Epithelial cell of esophagus (primary cell): Measurements from ENCODE around the gene PTPRN2.

ENCODE experiments used
- DNase-seq: peaks from one replicate; pipeline ENCODE4 v3.0.0; 2010; ENCODE audit warnings: low read depth
- H3K4me3 ChIP-seq: 2 replicates; pipeline ENCODE4 v1.5.1; 2011; ENCODE audit warnings: mild to moderate bottlenecking, low read length, control low read depth
- TF ChIP-seq, protein P1 (sequence below): IDR thresholded peaks from 2 replicates; pipeline ENCODE4 v1.5.1; 2011; ENCODE audit warnings: low read depth, mild to moderate bottlenecking, low read length, control low read depth, inconsistent platforms; ENCODE audit not compliant: insufficient read depth; ENCODE audit errors: missing control alignments

The PTPRN2 gene

DNA sequence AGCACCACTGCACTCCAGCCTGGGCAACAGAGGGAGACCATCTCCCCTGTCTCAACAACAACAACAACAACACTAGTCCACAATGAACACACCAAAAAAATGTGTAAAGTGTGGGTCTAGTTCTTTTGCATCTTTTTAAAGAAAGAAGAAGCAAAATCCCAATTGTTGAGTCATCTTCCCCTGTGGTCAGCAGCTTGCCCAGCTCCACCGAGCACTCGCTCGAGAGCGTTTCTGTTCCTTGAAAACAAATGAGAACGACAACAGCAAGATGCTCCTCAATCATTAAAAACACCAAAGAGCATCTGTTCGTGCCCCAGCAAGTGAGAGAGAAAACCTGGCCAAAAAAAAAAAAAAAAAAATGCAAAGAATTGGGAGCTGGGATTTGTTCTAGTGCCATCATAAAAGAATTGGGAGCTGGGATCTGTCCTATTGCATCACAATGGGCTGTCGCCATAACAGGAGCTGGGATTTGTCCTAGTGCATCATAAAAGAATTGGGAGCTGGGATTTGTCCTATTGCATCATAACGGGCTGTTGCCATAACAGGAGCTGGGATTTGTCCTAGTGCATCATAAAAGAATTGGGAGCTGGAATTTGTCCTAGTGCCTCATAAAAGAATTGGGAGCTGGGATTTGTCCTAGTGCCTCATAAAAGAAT, 118.1 kb downstream of the PTPRN2 start:
- DNase-seq = no peak
- no peak overlapping the region for H3K4me3 ChIP-seq
- TF ChIP-seq, protein P1, sequence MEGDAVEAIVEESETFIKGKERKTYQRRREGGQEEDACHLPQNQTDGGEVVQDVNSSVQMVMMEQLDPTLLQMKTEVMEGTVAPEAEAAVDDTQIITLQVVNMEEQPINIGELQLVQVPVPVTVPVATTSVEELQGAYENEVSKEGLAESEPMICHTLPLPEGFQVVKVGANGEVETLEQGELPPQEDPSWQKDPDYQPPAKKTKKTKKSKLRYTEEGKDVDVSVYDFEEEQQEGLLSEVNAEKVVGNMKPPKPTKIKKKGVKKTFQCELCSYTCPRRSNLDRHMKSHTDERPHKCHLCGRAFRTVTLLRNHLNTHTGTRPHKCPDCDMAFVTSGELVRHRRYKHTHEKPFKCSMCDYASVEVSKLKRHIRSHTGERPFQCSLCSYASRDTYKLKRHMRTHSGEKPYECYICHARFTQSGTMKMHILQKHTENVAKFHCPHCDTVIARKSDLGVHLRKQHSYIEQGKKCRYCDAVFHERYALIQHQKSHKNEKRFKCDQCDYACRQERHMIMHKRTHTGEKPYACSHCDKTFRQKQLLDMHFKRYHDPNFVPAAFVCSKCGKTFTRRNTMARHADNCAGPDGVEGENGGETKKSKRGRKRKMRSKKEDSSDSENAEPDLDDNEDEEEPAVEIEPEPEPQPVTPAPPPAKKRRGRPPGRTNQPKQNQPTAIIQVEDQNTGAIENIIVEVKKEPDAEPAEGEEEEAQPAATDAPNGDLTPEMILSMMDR = no peak

DNA sequence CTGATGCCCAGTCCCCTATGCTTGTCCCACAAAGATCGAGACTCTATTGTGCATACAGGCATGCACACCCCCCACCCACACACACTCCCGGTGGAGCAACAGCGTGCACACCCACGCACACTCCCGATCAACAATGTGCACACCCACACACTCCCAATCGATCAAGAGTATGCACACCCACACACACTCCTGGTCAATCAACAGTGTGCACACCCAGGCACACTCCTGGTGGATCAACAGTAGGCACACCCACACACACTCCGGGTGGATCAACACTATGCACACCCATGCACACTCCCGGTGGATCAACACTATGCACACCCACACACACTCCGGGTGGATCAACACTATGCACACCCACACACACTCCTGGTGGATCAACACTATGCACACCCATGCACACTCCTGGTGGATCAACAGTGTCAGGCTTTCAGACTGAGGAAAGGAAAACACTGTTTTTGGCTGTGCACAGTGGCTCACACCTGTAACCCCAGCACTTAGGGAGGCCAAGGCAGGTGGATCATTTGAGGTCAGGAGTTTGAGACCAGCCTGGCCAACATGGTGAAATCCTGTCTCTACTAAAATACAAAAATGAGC, 118.8 kb downstream of the PTPRN2 start:
- TF ChIP-seq, protein P1 = no peak
- no peak for DNase-seq
- H3K4me3 ChIP-seq = no peak overlapping the region

DNA sequence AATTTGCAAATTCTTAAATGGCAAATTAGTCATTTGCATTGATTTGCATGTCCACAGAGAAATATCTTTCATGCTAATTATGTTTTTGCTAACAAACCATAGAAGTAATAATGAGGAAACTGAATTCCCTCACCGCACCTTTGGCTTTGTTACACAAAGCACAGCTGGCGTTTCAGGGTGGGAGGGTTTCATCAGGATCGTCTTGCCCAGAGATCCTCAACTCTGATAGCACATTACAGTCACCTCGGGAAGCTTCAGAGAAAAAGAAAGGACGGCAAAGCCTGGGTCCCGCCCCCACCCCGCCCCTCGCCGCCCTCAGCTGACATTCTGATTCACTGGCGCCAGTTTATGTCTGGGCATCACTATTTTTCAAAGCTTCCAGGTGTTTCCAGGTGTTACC, 119.4 kb downstream of the PTPRN2 start:
- no peak for DNase-seq

DNA sequence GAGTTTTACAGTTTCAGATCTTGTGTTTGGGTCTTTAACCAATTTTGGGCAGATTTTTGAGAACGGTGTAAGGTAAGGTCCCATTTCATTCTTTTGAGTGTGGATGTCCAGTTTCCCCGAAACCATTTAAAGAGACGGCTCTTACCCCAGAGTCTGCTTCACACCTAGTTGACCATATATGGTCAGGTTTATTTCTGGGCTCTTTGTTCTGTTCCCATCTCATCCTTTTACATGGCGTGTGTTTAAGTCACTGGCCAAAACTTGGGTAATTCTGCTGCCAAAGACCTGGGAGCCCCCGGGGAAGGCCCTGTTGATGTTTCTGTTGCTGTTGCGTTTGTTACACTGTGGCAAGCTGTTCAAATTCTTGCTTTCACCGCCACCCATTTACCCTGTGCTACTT, 120.1 kb downstream of the PTPRN2 start:
- TF ChIP-seq, protein P1 = no peak

More for the DNA sequence above, 119.4 kb downstream of the PTPRN2 start:
- H3K4me3 ChIP-seq = no peak overlapping the region
- TF ChIP-seq, protein P1 = no peak

DNA sequence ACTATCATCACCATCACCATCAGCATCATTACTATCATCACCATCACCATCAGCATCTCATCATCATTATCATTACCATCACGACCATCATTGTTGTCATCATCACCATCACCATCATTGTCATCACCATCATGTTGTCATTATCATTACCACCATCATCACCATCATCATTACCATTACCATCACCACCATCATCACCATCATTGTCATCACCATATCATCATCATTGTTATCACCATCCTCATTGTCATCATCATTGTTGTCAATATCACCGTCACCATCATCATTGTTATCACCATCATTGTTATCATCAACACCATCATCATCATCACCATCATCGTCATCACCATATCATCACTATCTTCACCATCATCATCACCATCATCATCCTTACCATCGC, 124.3 kb downstream of the PTPRN2 start:
- TF ChIP-seq, protein P1 = no peak
- no peak for DNase-seq
- H3K4me3 ChIP-seq = no peak overlapping the region

More for the DNA sequence above, 120.1 kb downstream of the PTPRN2 start:
- H3K4me3 ChIP-seq = no peak overlapping the region
- no peak for DNase-seq

DNA sequence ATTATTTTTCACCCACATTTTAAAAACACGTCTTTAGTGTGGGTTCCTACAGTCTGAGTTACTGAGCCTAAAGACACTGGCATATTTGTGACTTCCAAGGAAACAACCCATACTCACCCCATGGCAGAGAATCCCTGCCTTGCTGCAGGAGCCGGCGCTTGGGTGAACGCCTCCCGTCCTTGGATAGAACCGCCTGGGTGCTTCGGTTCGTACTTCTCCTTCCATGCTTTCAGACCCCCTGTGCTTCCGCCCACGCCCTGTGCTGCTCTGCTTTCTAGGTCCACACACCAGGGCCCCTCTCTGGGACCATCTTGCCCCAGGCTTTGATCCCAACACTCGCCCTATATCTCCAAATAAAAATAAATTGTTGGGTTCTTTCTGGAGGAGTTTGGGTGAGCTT, 125.8 kb downstream of the PTPRN2 start:
- DNase-seq = no peak
- TF ChIP-seq, protein P1 = no peak
- H3K4me3 ChIP-seq = no peak overlapping the region

DNA sequence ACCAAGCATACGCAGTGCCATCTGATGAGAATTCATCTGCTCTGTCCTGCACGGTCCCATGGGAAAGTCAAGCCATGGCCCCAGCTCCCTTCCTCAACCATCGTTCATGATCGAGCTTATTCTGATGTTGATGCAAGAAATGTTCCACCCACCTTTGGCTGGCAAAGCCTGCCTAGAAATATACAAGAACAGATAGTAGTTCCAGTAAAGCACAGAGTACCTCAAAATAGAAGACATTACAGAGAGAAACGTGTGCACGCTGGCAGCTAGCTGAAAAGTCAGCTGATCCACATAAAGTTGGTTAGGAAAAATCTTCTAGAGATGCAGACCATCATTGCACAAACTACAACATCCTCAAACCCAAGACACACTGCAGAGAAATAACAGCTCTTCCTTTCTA, 127.0 kb downstream of the PTPRN2 start:
- H3K4me3 ChIP-seq = no peak overlapping the region
- no peak for DNase-seq
- TF ChIP-seq, protein P1 = no peak
